Colonic mucosa (tissue), 4 donors: ENCODE results near the gene MROH2A. TPM values are rescaled to one million over a fixed set of nuclear protein-coding genes. Genes with fewer than 3 reads are reported as not detected.
"Not testable (repeated sequence)": the region's sequence is repeated elsewhere in the genome, so short reads cannot be mapped to it uniquely, and the experiment has no call there.

Experiments used
- DNase-seq: peaks from one replicate; pipeline ENCODE4 v3.0.0-alpha.2; 2020
- H3K27ac ChIP-seq: fragments of 200-600 bp; one replicate; pipeline ENCODE4 v1.8.0; 2021
- H3K27me3 ChIP-seq: fragments of 200-600 bp; one replicate; pipeline ENCODE4 v1.8.0; 2021
- H3K36me3 ChIP-seq: fragments of 200-600 bp; one replicate; pipeline ENCODE4 v1.8.0; 2021
- H3K4me1 ChIP-seq: fragments of 200-600 bp; one replicate; pipeline ENCODE4 v1.8.0; 2021; ENCODE audit warnings: mild to moderate bottlenecking
- H3K4me3 ChIP-seq: fragments of 200-600 bp; one replicate; pipeline ENCODE4 v1.8.0; 2021
- H3K9ac ChIP-seq, 2 donors: one replicate each; pipeline ENCODE4 v1.7.0; 2013; ENCODE audit warnings: control low read depth in 2 of 2, low read depth in 2 of 2, low read length in 2 of 2
- H3K9me3 ChIP-seq: fragments of 200-600 bp; one replicate; pipeline ENCODE4 v1.8.0; 2021
- CTCF ChIP-seq: fragments of 200-600 bp; IDR thresholded peaks from one replicate; pipeline ENCODE4 v1.8.0; 2022; ENCODE audit warnings: antibody characterized with exemption, mild to moderate bottlenecking
- intact Hi-C: fragments of 100-400 bp; cut with DNase I; formaldehyde crosslinking; loops from one replicate; pipeline ENCODE4 v1.14.1; 2022
- total RNA-seq, 2 donors: library from RNA; stranded (reverse); fragmentation: NEBNext Ultra II Directional in 1 of 2; extraction: Animal tissue kit (Norgen Biotek cat#: 25700) in 1 of 2; gene quantifications; one replicate each; pipeline ENCODE4 v1.2.1, GENCODE V29; 2021
- donor health status: healthy.
- donor health status: DM: no; HTN: no; CAD: no.
- donor health status: DM: no; HTN: no; CAD: no.

MROH2A gene
- total RNA-seq, result not detected

GRCh38 chr2:233778030-233778429 is at the start of gene MROH2A:
Gene MROH2A (plus strand): TSS chr2:233778330. CDS start chr2:233779359, 1,029 bp downstream.
- no peaks in the 10 kb centered on the region for H3K27me3 ChIP-seq
- DNase-seq, result no peak
- H3K4me3 ChIP-seq, result no peak within 1 kb of the TSS
- no peak for TF ChIP-seq CTCF
- H3K36me3 ChIP-seq, result no peaks in the 10 kb centered on the region
- H3K27ac ChIP-seq, result no peak within 1 kb of the TSS
- no peaks in the 10 kb centered on the region for H3K9me3 ChIP-seq
- H3K9ac ChIP-seq, result no peak within 1 kb of the TSS
- intact Hi-C loops, result no loop called here
- H3K4me1 ChIP-seq, result no peaks in the 10 kb centered on the region

- H3K4me1 ChIP-seq, result no peaks in the 10 kb centered on the region
- H3K27ac ChIP-seq, result no peak within 1 kb of the TSS
- no peak for DNase-seq
- no peak for TF ChIP-seq CTCF
- no peak within 1 kb of the TSS for H3K4me3 ChIP-seq
- no peaks in the 10 kb centered on the region for H3K36me3 ChIP-seq
- intact Hi-C loops, result no loop called here
- H3K9me3 ChIP-seq, result no peaks in the 10 kb centered on the region
- H3K27me3 ChIP-seq, result no peaks in the 10 kb centered on the region
- no peak within 1 kb of the TSS for H3K9ac ChIP-seq
Measured at GRCh38 chr2:233728723-233729301, 49.3 kb upstream of the MROH2A start, which contains the start of gene UGT1A3. Gene UGT1A3 (plus strand): TSS chr2:233729042. CDS start chr2:233729127, 85 bp downstream.

- peak; percentile 47 for DNase-seq
- intact Hi-C loops, H3K4me3 ChIP-seq, H3K4me1 ChIP-seq, H3K36me3 ChIP-seq, H3K27me3 ChIP-seq, H3K9ac ChIP-seq, H3K9me3 ChIP-seq, H3K27ac ChIP-seq: not testable (repeated sequence)
Measured at GRCh38 chr2:233736868-233737653, 41.1 kb upstream of the MROH2A start.

- Histone ChIP-seq H3K9ac (no peak overlapping the region), H3K4me3 (no peak overlapping the region), H3K9me3 (no peaks in the 10 kb centered on the region), H3K27ac (no peak overlapping the region), H3K4me1 (no peaks in the 10 kb centered on the region), H3K36me3 (no peaks in the 10 kb centered on the region), H3K27me3 (no peaks in the 10 kb centered on the region)
- DNase-seq, result no peak
- intact Hi-C loops, result no loop called here
- no peak for TF ChIP-seq CTCF
Measured at GRCh38 chr2:233740870-233741269, 37.3 kb upstream of the MROH2A start.

GRCh38 chr2:233743464-233744259 is 34.5 kb upstream of the MROH2A start:
- H3K27me3 ChIP-seq, result no peaks in the 10 kb centered on the region
- H3K9ac ChIP-seq, result no peak overlapping the region
- H3K27ac ChIP-seq, result no peak overlapping the region
- no peaks in the 10 kb centered on the region for H3K4me1 ChIP-seq
- no peak for DNase-seq
- H3K36me3 ChIP-seq, result no peaks in the 10 kb centered on the region
- H3K4me3 ChIP-seq, result no peak overlapping the region
- intact Hi-C loops, result no loop called here
- no peaks in the 10 kb centered on the region for H3K9me3 ChIP-seq
- TF ChIP-seq CTCF, result no peak
